ENCODE measurements around the gene CHD2. TPM values are rescaled to one million over a fixed set of nuclear protein-coding genes. Genes with fewer than 3 reads are reported as not detected.
A peak's percentile ranks its signal among the peaks of the same experiment; 100 is the strongest.

Gene CHD2
- total RNA-seq = 100 to 1,000 TPM; 105 to 547 TPM
- polyA plus RNA-seq = 10 to 100 TPM; 39.4 to 47.7 TPM
- long read RNA-seq, donor 1, transcript CHD2-212 (2 exons, 1,740 nt) = major isoform, 10 of 91 reads
- long read RNA-seq, donor 1, partial matches to known transcripts = 79 of 91 reads
- long read RNA-seq, donor 1, other reads (novel, unspliced or antisense) = 0 of 91 reads
- long read RNA-seq, donor 2, transcript CHD2-212 (2 exons, 1,740 nt) = major isoform, 5 of 30 reads
- long read RNA-seq, donor 2, partial matches to known transcripts = 24 of 30 reads
- long read RNA-seq, donor 2, other reads (novel, unspliced or antisense) = 0 of 30 reads
- long read RNA-seq, donor 3, transcript CHD2-212 (2 exons, 1,740 nt) = major isoform, 8 of 24 reads
- long read RNA-seq, donor 3, partial matches to known transcripts = 16 of 24 reads
- long read RNA-seq, donor 3, other reads (novel, unspliced or antisense) = 0 of 24 reads
- long read RNA-seq, donor 4, partial matches to known transcripts = 0 of 5 reads
- long read RNA-seq, donor 4, other reads (novel, unspliced or antisense) = 0 of 5 reads
- long read RNA-seq, donor 5, transcript CHD2-212 (2 exons, 1,740 nt) = major isoform, 11 of 70 reads
- long read RNA-seq, donor 5, partial matches to known transcripts = 58 of 70 reads
- long read RNA-seq, donor 5, other reads (novel, unspliced or antisense) = 0 of 70 reads

DNA sequence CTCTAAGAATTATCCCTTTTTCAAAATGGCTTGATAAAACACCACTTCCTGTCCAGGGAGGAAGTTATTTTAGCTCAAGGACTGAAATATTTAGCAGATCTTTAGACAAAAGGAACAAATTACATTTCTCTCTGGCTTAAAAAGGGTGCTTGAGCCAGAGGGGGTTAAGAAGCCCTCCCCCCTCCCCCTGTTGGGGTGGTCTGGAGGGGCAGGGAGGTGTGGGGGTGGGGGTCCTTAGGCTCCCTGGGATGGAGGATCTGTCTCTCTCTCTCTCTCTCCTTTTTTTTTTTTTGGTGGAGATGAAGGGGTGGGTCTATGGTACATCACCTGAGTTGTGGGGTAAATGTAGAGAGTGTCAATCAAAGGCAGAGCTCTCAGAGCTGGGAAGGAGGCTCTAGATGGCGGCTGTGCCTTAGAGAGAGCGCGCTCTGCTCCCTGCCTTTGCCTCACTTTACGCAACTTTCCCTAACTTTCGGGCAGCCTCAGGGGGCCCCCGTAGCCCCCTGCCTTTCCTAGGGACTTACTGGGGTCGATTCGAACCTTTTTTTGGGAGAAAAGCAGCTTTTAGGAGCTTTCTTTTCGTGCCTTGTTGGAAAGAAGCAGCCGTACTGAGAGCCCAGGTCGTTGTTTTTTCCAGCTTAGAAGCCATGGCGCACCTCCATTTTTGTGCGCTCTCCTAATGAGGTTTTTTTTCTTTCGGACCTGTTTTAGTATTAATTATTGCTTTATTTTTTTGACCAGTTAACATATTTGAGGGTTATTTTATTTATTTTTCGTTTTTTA lies at the start of gene CHD2:
CHD2 (plus strand) TSS at position 377 of the 783 bp plus-strand sequence. CDS start 914 bp downstream, outside the sequence.
- TF ChIP-seq, protein P1, sequence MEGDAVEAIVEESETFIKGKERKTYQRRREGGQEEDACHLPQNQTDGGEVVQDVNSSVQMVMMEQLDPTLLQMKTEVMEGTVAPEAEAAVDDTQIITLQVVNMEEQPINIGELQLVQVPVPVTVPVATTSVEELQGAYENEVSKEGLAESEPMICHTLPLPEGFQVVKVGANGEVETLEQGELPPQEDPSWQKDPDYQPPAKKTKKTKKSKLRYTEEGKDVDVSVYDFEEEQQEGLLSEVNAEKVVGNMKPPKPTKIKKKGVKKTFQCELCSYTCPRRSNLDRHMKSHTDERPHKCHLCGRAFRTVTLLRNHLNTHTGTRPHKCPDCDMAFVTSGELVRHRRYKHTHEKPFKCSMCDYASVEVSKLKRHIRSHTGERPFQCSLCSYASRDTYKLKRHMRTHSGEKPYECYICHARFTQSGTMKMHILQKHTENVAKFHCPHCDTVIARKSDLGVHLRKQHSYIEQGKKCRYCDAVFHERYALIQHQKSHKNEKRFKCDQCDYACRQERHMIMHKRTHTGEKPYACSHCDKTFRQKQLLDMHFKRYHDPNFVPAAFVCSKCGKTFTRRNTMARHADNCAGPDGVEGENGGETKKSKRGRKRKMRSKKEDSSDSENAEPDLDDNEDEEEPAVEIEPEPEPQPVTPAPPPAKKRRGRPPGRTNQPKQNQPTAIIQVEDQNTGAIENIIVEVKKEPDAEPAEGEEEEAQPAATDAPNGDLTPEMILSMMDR (IDR thresholded peaks at IDR 0.05; ENCODE audit: control extremely low read depth, extremely low read depth) = no peak
- H3K9me3 ChIP-seq (ENCODE audit: control insufficient read depth in 4 of 4, insufficient read depth in 3 of 4, low read length in 3 of 4) = no peaks in the 10 kb centered on the region
- 0% methylated on average over 15 of the region's 15 CpGs for WGBS, 2 donors
- DNase-seq (peak; percentile 84 to 93 (median 92)), ATAC-seq (ENCODE audit: insufficient read depth, low FRiP score) (peak; percentile 31)
- peaks cover 0 to 20% (median 11%) of the 10 kb centered on the region in 4 donors for H3K36me3 ChIP-seq (ENCODE audit: control insufficient read depth in 4 of 4, insufficient read depth in 4 of 4, low read length in 4 of 4)
- peak within 1 kb of the TSS; percentile 68 for H3K4me3 ChIP-seq
- no peaks in the 10 kb centered on the region for H3K27me3 ChIP-seq (ENCODE audit: control insufficient read depth in 3 of 3, insufficient read depth in 3 of 3, low read length in 2 of 3)
- peak within 1 kb of the TSS; percentile 96 to 97 for H3K9ac ChIP-seq (ENCODE audit: insufficient read depth in 1 of 2, low read length in 2 of 2)
- peaks cover 0 to 31% (median 0%) of the 10 kb centered on the region in 5 donors for H3K4me1 ChIP-seq (ENCODE audit: control insufficient read depth in 5 of 5, insufficient read depth in 5 of 5, low read length in 5 of 5)
- peak within 1 kb of the TSS; percentile 92 to 100 for H3K27ac ChIP-seq (ENCODE audit: low read depth in 1 of 2, low read length in 1 of 2)

DNA sequence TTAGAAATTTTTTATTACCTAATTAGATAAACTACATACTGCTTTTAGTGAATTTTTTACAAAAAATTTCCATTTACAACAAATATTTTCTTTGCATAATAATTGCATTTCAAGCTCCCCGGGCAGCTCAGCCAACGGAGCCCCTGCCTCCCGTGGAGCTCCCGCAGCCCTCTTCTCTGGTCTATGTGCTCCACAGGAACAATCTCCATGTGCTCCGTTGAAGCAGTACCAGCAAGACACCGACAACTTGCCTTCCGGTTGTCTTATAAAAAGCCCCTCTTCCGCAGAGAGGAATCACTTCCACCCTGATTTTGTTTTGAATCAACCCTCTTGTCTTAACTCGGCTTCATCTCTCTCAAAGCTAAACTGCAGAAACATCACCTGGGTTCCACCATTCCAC lies 46.9 kb upstream of the CHD2 start:
- ATAC-seq (ENCODE audit: insufficient read depth, low FRiP score) = no peak
- H3K9me3 ChIP-seq (ENCODE audit: control insufficient read depth in 4 of 4, insufficient read depth in 3 of 4, low read length in 3 of 4) = no peaks in the 10 kb centered on the region
- TF ChIP-seq, protein P1 (IDR thresholded peaks at IDR 0.05; ENCODE audit: control extremely low read depth, extremely low read depth) = no peak
- H3K4me3 ChIP-seq = no peak overlapping the region
- 69 to 84% methylated on average over 8 to 9 of the region's 9 CpGs for WGBS, 2 donors
- peaks cover 0 to 2% (median 0%) of the 10 kb centered on the region in 5 donors for H3K4me1 ChIP-seq (ENCODE audit: control insufficient read depth in 5 of 5, insufficient read depth in 5 of 5, low read length in 5 of 5)
- no peak overlapping the region for H3K27ac ChIP-seq (ENCODE audit: low read depth in 1 of 2, low read length in 1 of 2)
- H3K9ac ChIP-seq (ENCODE audit: insufficient read depth in 1 of 2, low read length in 2 of 2) = no peak overlapping the region
- no peaks in the 10 kb centered on the region for H3K36me3 ChIP-seq (ENCODE audit: control insufficient read depth in 4 of 4, insufficient read depth in 4 of 4, low read length in 4 of 4)
- no peaks in the 10 kb centered on the region for H3K27me3 ChIP-seq (ENCODE audit: control insufficient read depth in 3 of 3, insufficient read depth in 3 of 3, low read length in 2 of 3)
- no peak for DNase-seq

DNA sequence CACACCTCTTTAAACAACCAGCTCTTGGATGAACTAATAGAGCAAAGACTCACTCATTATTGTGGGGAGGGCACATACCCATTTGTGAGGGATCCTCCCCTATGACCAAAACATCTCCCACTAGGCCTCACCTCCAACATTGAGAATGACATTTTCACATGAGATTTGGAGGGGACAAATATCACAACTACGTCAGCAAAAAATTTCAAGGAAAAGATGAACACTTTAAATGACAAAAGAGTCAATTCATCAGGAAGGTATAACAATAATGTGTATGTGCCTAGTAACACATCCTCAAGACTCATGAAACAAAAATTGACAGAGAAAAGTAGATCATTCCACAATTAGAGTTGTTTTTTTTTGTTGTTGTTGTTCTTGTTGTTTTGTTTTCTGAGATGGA lies 38.4 kb upstream of the CHD2 start:
- no peak for DNase-seq
- ATAC-seq (ENCODE audit: insufficient read depth, low FRiP score) = no peak
- peaks cover 0 to 3% (median 1%) of the 10 kb centered on the region in 4 donors for H3K9me3 ChIP-seq (ENCODE audit: control insufficient read depth in 4 of 4, insufficient read depth in 3 of 4, low read length in 3 of 4)
- TF ChIP-seq, protein P1 (IDR thresholded peaks at IDR 0.05; ENCODE audit: control extremely low read depth, extremely low read depth) = no peak
- no peak overlapping the region for H3K27ac ChIP-seq (ENCODE audit: low read depth in 1 of 2, low read length in 1 of 2)
- no peaks in the 10 kb centered on the region for H3K36me3 ChIP-seq (ENCODE audit: control insufficient read depth in 4 of 4, insufficient read depth in 4 of 4, low read length in 4 of 4)
- 98 to 100% methylated on average over 1 of the region's 1 CpG for WGBS, 2 donors
- H3K4me1 ChIP-seq (ENCODE audit: control insufficient read depth in 5 of 5, insufficient read depth in 5 of 5, low read length in 5 of 5) = no peaks in the 10 kb centered on the region
- no peak overlapping the region for H3K4me3 ChIP-seq
- H3K9ac ChIP-seq (ENCODE audit: insufficient read depth in 1 of 2, low read length in 2 of 2) = no peak overlapping the region
- no peaks in the 10 kb centered on the region for H3K27me3 ChIP-seq (ENCODE audit: control insufficient read depth in 3 of 3, insufficient read depth in 3 of 3, low read length in 2 of 3)
